GM19043 (cell line): Measurements from ENCODE around the gene NLE1.
"Not testable (repeated sequence)": the region's sequence is repeated elsewhere in the genome, so short reads cannot be mapped to it uniquely, and the experiment has no call there.

ENCODE experiments used
- ATAC-seq: cut with Tn5 transposase; IDR thresholded peaks from one replicate; pipeline ENCODE4 v1.9.1; 2021; ENCODE audit warnings: low read depth; ENCODE audit not compliant: unreplicated experiment

Gene NLE1

GRCh38 chr17:35163886-35164285, 21.8 kb upstream of the NLE1 start:
- ATAC-seq: no peak

DNA sequence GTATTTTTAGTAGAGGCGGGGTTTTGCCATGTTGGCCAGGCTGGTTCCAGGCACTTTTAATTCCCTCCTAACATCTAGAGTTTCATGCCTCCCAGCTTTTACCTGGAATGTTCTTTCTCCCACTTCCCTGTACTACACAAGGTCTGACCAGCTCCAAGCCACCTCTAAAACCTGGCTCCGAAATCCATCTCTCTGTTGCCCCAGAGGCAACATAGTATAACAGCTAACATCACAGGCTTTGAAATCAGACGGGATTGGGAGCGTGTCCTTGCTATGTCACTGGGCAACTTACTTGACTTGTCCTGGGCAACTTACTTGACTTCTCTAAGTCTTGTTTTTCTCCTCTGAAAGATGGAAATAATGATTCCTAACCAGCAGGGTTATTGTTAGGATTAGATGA, 20.7 kb upstream of the NLE1 start:
- no peak for ATAC-seq

- no peak for ATAC-seq
Observed at GRCh38 chr17:35161281-35161761, 19.2 kb upstream of the NLE1 start.

- ATAC-seq: no peak
Observed at GRCh38 chr17:35160354-35161201, 18.5 kb upstream of the NLE1 start.

DNA sequence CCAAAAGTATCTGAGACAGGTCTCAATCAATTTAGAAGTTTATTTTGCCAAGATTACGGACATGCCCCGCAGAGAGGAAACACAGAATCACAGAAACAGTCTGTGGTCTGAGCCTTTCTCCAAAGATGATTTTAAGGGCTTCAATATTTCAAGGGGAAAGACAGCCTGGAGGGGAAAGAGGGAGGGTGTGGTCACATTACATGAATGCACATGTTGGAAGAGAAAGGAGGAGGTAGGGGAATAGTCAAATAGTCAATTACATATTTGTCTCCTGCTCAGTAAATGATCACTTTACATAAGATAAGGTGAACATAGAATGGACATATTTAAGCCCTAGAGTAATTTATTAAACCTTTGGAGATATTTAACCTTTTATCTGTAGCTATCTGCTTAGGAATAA, 17.8 kb upstream of the NLE1 start:
- no peak for ATAC-seq

- no peak for ATAC-seq
Observed at GRCh38 chr17:35155246-35155645, 13.1 kb upstream of the NLE1 start.

- no peak for ATAC-seq
Observed at GRCh38 chr17:35154196-35155165, 12.4 kb upstream of the NLE1 start.

- ATAC-seq: no peak
Observed at GRCh38 chr17:35152421-35153140, 10.5 kb upstream of the NLE1 start.

DNA sequence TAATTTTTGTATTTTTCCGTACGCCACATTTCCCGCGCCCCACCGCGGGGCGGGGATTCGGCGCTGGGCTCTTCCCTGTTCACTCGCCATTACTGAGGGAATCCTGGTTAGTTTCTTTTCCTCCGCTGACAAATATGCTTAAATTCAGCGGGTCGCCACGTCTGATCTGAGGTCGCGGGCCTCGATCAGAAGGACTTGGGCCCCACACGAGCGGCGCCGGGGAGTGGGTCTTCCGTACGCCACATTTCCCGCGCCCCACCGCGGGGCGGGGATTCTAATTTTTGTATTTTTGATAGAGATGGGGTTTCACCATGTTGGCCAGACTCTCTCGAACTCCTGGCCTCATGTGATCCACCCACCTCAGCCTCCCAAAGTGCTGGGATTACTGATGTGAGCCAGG, 9.0 kb upstream of the NLE1 start:
- ATAC-seq: not testable (repeated sequence)

GRCh38 chr17:35149941-35150340, 7.8 kb upstream of the NLE1 start:
- no peak for ATAC-seq

DNA sequence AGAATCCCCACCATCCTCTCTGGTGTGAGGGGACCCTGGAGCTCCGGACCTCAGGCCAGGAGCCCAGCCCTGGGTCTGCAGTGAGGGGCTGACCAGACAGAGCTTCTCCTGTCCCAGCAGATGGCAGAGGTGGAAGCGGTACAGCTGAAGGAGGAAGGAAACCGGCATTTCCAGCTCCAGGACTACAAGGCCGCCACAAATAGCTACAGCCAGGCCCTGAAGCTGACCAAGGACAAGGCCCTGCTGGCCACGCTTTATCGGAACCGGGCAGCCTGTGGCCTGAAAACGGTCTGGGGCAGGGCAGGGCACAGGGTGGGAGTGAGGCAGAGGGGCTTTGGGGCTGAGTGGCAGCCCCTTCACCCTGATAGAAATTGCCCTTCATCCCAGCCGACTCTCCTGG, 6.0 kb upstream of the NLE1 start:
- ATAC-seq: no peak

GRCh38 chr17:35147375-35147905, 5.3 kb upstream of the NLE1 start, which contains the start of gene UNC45B:
Gene UNC45B (plus strand): TSS chr17:35147817. CDS start chr17:35148264, 447 bp downstream.
- no peak for ATAC-seq

DNA sequence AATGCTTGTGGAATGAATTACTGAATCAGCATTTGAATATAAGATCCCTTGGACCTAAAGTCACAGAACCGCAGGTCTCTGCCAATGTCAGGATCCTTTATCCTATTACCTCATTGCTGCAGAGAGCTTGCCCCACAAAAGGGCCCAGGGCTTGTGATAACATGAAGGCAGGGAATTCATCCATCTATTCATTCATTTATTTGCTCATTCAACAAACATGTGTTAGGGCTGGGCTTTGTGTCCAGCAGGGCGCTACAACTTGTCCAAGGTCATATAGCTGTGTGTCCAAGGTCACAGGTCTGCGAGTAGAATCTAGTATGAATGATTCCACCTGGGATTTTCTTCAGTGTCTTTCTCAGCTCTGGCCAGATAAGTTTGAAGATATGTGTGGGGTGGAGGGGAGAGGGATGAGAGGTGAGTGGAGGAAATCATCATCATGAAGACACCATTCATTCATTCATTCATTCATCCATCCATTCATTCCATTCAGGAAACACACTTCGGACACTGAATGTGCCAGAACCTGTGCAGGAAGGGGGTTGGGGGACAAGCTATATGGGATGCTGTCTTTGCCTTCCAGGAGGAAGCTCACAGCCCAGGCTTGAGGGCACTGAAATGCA, 4.2 kb upstream of the NLE1 start:
- no peak for ATAC-seq

DNA sequence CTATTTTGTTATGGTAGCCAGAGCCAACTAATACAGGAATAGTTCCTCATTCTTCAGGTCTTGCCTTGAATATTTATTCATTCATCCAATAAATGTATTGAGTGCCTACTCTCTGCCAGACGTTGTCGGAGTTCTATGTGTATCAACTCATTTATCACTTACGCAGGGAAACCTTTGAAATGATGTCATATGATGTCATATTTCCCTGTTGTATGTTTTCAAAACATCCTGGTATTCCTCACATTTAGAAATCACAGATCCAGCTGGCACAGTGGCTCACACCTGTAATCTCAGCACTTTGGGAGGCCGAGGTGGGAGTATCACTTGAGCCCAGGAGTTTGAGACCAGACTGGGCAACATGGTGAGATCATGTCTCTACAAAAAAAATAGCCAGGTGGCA, 2.7 kb upstream of the NLE1 start:
- ATAC-seq: no peak

GRCh38 chr17:35142467-35142796, 329 bp upstream of the NLE1 start:
- ATAC-seq: no peak

DNA sequence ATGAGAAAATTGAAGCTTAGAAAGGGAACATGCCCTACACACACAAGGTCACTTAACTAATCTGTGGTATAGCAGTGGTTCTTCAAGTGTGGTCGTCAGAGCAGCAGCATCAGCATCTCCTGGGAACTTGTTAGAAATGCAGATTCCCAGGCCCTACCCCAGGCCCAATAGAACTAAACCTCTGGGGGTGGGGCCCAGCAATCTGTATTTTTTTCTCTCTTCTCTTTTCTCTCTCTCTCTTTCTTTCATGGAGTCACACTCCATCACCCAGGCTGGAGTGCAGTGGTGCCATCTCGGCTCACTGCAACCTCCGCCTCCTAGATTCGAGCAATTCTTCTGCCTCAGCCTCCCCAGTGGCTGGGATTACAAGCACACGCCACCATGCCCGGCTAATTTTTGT, 3.9 kb downstream of the NLE1 start:
- ATAC-seq: no peak

DNA sequence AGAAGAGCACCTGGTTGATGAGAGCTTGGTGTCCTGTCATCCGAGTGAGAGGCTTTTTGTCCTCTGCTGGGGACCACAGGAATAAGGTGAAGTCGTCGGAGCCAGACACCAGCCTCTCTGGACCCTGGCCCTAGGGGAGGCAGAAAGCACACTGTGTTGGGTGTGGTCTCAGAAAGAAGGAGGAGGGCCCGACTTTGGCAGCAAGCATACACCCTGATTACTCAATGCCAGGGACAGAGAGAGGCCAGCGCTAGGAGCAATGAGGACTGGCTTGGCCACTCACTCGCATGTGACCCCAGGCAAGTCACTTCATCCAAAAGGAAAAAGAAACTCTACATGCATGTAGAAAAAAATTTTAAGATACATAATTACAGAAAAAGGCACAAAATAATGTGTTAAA, 6.8 kb downstream of the NLE1 start:
- ATAC-seq: no peak

DNA sequence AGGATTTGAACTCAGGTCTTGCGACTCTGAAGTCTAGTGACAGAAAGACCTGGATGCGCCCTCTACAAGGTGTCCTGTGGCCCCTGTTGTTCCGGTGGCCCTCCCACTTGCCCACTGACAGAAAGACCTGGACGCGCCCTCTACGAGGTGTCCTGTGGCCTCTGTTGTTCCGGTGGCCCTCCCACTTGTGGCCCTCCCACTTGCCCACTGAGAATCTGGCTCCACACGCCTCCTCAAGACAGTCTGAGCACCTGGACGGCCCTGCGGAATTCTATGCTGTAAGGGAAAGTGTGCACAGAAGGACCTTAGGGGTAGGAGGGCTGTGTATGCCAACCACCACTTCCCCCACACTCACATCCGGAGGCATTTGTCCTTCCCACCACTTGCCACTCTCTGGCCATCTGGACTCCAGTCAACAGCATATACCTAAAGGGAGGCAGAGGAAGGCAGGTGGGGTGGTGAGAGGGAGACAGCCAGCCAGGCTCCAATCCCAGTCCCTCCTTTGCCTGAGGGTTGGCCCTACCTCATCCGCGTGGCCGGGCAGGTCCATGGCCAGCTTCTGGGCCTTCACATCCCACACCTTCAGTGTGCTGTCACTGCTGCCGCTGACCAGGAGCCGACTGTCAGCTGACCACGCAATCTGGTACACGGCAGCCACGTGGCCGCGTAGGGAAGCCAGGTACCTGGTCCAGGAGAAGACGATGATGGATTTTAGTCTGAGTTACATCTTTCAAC, 9.1 kb downstream of the NLE1 start:
- no peak for ATAC-seq

DNA sequence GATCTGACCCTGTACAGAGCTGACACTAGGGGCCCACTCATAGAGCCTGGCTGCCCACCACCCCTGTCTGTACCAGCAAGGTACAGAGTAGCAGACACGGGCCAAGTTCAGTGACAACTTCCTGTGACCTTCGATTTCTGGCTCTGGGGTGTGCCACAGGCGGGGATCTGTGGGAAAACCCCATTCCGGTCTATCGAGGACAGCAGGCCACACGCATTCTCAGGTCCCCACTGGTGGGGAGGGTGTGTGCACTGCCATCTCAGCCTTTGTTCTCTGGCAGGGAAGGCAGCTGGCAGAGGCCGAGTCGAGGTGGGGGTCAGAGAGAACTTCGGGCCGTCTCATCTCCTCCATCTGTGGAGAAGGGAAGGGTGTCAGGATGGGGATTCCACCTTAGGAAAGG, 10.0 kb downstream of the NLE1 start:
- no peak for ATAC-seq
